ENCODE measurements around the gene SULT4A1. TPM values are rescaled to one million over a fixed set of nuclear protein-coding genes. Genes with fewer than 3 reads are reported as not detected.

SULT4A1 gene
- total RNA-seq, 4 donors from 2014 or later = not detected

DNA sequence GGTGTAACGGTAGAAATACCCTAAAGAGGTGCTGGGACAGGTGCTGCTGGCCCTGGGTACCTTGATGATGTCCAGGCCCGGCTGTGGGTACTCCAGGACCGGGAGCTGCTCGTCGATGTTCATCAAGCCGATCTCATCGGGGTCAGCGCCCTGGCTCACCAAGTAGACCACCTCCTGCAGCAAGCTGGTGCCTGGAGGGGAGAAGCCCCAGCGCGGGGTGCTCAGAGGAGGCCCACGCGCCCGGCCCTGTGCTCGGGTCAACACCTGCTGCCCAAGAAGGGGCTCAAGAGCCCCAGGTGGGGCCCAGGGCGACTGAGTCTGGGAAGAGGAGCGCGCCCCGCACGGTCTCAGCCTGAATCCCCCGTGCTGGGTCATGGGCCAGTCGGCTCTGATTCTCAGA is 20.6 kb downstream of the SULT4A1 start:
- Histone ChIP-seq H3K27ac (no peak overlapping the region), H3K4me3 (replicated peaks in 1 of 3) (no peak overlapping the region), H3K36me3 (no peaks in the 10 kb centered on the region), H3K27me3 (no peaks in the 10 kb centered on the region), H3K4me1 (no peaks in the 10 kb centered on the region), H3K9me3 (no peaks in the 10 kb centered on the region)
- WGBS, 2 donors = 87 to 91% methylated on average over 10 to 12 of the region's 21 CpGs
- intact Hi-C loops (cut with DNase I) = no loop called here
- TF ChIP-seq, protein P1, sequence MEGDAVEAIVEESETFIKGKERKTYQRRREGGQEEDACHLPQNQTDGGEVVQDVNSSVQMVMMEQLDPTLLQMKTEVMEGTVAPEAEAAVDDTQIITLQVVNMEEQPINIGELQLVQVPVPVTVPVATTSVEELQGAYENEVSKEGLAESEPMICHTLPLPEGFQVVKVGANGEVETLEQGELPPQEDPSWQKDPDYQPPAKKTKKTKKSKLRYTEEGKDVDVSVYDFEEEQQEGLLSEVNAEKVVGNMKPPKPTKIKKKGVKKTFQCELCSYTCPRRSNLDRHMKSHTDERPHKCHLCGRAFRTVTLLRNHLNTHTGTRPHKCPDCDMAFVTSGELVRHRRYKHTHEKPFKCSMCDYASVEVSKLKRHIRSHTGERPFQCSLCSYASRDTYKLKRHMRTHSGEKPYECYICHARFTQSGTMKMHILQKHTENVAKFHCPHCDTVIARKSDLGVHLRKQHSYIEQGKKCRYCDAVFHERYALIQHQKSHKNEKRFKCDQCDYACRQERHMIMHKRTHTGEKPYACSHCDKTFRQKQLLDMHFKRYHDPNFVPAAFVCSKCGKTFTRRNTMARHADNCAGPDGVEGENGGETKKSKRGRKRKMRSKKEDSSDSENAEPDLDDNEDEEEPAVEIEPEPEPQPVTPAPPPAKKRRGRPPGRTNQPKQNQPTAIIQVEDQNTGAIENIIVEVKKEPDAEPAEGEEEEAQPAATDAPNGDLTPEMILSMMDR (IDR thresholded peaks at IDR 0.05) = no peak
- TF ChIP-seq POLR2A (IDR thresholded peaks at IDR 0.05) = no peak
- no peak for DNase-seq

DNA sequence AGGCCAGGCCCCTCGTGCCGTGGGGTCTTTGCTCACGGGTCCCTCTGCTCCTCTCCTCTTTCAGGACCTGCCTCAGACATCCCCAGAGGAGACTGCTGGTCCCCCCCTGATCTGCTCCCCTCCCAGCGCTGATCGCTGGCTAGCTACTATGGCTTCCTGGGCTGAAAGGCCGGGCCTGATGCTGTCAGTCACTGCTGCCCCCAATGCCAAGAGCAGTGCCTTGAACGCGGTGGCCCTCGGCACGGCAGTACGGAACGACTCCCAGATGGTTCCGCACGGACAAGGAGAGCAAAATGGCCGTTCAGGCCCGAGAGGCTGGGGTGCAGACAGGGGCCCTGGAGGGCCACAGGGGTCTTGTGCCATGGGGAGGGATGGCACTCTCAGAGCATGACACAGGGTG is 21.5 kb downstream of the SULT4A1 start:
- H3K27ac ChIP-seq = no peak overlapping the region
- no peaks in the 10 kb centered on the region for H3K9me3 ChIP-seq
- no peaks in the 10 kb centered on the region for H3K36me3 ChIP-seq
- no peaks in the 10 kb centered on the region for H3K4me1 ChIP-seq
- WGBS, 2 donors = 78 to 88% methylated on average over 13 to 14 of the region's 16 CpGs
- no peak for DNase-seq
- intact Hi-C loops (cut with DNase I) = no loop called here
- no peak for TF ChIP-seq POLR2A (IDR thresholded peaks at IDR 0.05)
- TF ChIP-seq, protein P1 (IDR thresholded peaks at IDR 0.05) = no peak
- no peak overlapping the region for H3K4me3 ChIP-seq (replicated peaks in 1 of 3)
- no peaks in the 10 kb centered on the region for H3K27me3 ChIP-seq

DNA sequence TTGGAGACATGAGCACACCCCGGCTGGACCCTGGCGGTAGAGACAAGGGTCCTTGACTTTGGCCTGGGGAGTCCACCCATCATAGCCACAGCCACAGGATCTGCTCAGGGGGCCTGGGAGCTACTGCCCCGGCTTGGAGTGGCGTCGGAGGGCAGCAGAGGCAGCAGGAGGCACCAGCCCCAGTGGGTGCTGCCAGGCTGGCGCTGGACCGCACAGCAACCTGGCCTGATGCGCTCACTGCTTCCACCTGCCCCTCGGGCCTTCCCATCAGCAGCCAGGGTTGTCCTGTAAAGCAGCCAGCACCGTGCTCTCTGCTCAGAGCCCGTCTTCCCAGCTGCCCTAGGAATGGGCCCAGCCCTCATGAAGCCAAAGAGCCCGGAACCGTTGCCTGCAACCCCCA is 21.9 kb downstream of the SULT4A1 start:
- no peaks in the 10 kb centered on the region for H3K9me3 ChIP-seq
- TF ChIP-seq POLR2A (IDR thresholded peaks at IDR 0.05) = no peak
- TF ChIP-seq, protein P1 (IDR thresholded peaks at IDR 0.05) = no peak
- H3K4me1 ChIP-seq = no peaks in the 10 kb centered on the region
- H3K27ac ChIP-seq = no peak overlapping the region
- intact Hi-C loops (cut with DNase I) = no loop called here
- no peak for DNase-seq
- no peaks in the 10 kb centered on the region for H3K27me3 ChIP-seq
- 74 to 85% methylated on average over 11 of the region's 13 CpGs for WGBS, 2 donors
- H3K4me3 ChIP-seq (replicated peaks in 1 of 3) = no peak overlapping the region
- no peaks in the 10 kb centered on the region for H3K36me3 ChIP-seq

DNA sequence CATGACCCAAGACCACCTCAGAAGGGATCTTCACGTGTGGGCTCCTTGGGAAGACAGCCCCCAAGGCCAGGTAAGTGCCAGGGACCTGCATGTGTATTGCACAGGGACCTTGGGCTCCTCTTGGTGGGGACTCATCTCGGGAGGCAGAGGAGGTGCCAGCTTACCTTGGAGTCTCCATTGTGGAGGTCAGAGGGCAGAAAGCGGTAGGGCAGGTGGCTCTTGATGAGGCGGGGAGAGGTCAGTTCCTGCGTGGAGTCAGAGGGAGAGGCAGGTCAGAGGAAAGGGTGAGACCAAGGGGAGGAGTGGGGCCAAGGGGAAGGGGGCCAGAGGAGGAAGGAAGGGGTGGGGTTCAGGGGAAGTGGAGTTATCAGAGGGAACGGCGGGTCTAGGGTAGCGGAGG is 22.5 kb downstream of the SULT4A1 start:
- DNase-seq = no peak
- no peaks in the 10 kb centered on the region for H3K36me3 ChIP-seq
- H3K4me1 ChIP-seq = no peaks in the 10 kb centered on the region
- intact Hi-C loops (cut with DNase I) = no loop called here
- WGBS, 2 donors = 67 to 72% methylated on average over 8 of the region's 8 CpGs
- TF ChIP-seq, protein P1 (IDR thresholded peaks at IDR 0.05) = no peak
- TF ChIP-seq POLR2A (IDR thresholded peaks at IDR 0.05) = no peak
- no peak overlapping the region for H3K27ac ChIP-seq
- H3K4me3 ChIP-seq (replicated peaks in 1 of 3) = no peak overlapping the region
- no peaks in the 10 kb centered on the region for H3K27me3 ChIP-seq
- H3K9me3 ChIP-seq = no peaks in the 10 kb centered on the region

DNA sequence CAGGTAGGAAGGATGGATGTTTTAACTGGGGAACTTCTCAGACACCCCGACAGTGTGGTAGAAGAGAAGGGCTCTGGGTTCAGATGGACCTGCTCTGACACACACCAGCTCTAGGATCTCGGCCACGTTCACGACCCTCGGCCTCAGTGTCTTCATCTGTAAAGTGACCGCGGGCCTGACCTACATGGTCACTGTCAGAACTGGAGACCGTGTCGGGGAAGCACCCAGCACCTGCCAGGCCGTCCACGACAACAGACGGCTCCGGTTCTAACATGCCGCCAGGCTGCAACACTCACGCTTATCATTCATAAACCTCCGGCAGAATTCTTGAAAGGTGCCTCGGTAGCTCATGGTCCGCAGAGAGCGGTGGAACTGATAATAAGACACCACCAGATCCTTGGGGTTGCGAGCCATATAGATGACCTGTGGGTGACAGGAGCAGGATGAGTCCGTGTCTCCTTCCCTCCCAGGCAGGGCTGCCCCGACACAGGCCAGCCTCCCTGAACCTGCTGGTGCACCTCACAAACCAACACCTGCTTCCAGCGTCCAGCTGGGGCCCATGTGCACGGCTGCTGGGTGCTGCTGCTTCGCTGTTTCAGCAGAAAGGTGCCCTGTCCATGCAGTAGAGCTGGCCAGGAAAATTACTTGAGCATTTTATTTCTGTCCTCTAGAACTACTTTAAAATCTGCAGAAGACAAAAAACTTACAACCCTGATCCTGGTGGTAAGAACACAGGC is 23.6 kb downstream of the SULT4A1 start:
- Histone ChIP-seq H3K4me1 (no peaks in the 10 kb centered on the region), H3K27me3 (no peaks in the 10 kb centered on the region), H3K27ac (no peak overlapping the region), H3K4me3 (replicated peaks in 1 of 3) (no peak overlapping the region), H3K9me3 (no peaks in the 10 kb centered on the region), H3K36me3 (no peaks in the 10 kb centered on the region)
- intact Hi-C loops (cut with DNase I) = no loop called here
- WGBS, 2 donors = 93 to 94% methylated on average over 20 to 25 of the region's 25 CpGs
- no peak for DNase-seq
- TF ChIP-seq, protein P1 (IDR thresholded peaks at IDR 0.05) = no peak
- TF ChIP-seq POLR2A (IDR thresholded peaks at IDR 0.05) = no peak

Measured in thyroid gland (tissue), 4 donors.